Activated CD8-positive, alpha-beta memory T cell treated with anti-CD3 and anti-CD28 coated beads, Interleukin-2, amount 50 U/mL, for 1 hour (primary cell): ENCODE measurements around the gene TNFRSF9.
"Not testable (repeated sequence)": the region's sequence is repeated elsewhere in the genome, so short reads cannot be mapped to it uniquely, and the experiment has no call there.

Experiments
- DNase-seq: peaks from one replicate; pipeline ENCODE4 v3.0.0-alpha.2; 2020; ENCODE audit errors: extremely low read depth

Gene TNFRSF9

DNA sequence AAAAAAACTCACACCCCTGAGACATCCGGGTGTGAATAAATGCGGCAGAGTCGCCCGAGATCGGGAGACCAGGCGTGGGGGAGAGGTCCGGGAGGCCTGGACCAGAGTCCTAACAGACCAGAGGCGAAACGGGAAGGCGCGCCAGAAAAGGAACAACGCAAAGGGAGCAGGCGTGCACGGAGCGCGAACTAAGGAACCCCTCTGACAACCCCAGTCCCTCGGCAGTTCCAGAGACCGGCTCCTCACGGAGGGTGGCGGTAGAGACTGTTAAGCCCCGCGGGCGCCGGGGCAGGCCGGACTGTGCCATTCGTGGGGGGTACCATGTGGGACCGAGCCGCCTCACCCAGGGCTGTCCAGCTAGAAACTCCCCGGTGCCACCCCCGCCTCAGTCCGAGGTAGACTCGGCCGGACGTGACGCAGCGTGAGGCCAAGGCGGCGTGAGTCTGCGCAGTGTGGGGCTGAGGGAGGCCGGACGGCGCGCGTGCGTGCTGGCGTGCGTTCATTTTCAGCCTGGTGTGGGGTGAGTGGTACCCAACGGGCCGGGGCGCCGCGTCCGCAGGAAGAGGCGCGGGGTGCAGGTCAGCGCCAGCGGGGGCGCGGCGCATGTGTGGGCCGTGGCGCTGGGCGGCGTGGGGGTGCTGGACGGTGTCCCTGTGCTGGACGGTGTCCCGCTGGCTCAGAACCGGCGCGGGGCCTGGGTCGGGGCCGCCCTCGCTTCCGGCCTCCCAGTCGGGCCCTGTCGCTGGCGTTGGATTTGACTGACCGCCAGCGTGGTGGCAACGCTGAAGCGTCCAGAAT, 20.8 kb upstream of the TNFRSF9 start, which contains the start of gene PARK7:
PARK7 (plus strand) TSS at position 496 of the 798 bp plus-strand sequence. CDS start 1,075 bp downstream, outside the sequence.
- DNase-seq, result peak; percentile 98

DNA sequence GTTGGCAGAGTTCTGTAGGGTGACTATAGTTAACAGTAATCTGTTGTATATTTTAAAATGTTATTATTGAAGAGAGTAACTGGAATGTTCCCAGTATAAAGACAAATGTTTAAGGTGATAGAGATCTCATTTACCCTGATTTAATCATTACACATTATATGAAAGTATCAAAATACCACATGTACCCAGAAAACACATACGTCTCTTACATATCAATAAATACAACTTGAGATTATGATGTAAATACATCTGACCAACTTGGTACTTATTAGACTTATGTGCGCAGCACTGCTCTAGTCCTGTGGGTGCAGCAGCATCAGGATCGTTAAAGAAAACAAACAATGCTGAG, 20.2 kb upstream of the TNFRSF9 start:
- no peak for DNase-seq

DNA sequence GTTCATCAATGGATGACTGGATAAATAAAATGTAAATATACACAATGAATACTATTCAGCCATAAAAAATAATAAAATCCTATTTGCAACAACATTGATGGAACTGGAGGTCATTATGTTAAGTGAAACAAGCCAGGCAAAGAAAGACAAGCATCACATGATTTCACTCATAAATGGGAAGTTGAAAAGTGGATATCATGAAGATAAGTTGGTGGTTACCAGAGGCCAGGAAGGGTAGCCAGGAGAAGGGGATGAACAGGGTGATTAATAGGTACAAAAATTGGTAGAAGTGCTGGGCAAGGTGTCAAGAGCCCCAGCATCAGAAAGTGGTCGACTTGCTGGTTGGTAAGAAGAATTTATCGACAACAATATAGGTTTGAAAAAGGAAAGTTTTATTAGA, 19.5 kb upstream of the TNFRSF9 start:
- no peak for DNase-seq

DNA sequence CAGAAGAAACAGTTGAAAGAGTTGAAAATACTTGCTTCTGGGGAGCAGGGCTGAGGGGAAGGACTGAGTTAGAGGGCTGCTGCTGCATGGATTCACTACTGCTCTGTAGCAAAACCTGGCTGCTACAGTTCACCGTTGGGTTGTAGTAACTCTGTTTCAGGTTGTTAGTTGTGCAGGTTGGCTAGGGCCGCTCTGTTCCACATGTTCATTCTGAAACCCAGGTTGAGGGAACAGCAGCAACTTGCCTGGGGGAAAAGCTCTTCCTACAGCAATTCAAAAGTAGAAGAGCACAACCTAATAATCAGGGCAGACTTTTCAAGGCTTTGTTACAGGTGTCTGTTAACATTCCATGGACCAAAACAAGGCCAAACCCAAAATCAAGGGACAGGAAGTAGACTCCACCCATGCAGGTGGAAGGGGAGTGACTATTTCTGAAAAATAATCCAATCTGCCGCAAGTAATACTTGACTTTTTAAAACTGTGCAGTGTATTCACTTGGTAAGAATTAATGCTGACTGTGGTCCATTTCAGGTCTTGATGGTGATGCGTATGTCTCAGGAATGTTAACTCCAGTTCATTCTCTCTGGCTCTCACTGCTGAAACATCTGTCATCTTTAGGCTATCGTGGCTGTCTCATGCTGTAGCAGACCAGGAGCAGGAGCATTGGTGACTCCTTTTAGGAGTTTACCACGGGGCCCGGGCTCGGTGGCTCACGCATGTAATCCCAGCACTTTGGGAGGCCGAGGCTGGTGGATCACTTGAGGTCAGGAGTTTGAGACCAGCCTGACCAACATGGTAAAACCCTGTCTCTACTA, 15.8 kb upstream of the TNFRSF9 start:
- DNase-seq, result no peak

DNA sequence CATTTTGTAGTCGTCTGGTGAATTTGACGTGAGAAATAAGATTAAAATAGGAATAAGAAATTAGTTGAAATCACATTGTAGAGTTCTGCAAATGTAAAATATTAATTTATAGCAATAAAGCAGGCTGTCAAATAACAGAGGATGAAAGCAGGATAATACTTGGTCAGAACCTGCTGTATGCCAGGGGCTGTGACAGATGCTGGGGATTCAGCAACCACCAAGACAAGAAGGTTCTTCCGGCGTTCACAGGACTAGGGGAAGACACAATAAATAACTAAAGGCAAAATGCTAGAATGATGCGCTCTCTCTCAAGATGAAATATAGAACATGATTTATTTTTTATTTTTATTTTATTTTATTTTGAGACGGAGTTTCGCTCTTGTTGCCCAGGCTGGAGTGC, 14.0 kb upstream of the TNFRSF9 start:
- no peak for DNase-seq

DNA sequence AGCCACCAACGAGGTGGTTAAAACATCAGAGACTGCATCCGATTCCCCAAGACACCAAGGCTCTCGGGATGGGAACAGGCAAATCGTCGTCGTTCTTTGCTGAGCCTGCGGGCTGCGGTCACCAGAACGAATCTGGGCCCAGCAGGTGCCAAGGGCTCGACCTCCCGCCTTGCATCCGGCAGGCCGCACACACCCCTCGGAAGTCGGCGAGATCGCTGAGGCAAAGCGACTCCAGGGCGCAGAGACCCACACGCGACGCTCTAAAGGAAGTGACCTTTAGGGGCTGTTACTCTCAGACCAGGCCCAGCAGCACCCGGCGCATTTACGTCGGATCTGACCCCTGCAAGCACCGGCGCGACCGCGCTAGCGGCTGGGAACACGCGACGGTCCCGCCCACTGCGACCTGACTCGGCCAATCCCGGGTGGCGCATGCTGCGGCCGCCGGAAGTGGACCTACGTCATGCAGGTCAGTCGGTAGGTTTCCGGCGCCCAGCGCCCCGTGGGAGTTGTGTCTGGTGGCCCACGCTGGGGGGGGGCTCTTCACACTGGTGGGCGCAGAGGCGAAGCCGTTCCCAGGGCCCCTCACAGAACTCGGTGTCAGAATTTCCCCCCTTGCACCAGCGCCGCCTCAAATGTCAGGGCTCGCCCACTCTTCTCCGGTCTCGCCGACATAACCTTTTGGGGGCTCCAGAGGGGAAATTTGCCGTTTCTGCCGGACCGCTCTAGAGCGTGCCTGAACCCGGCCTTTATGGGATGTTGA, 13.4 kb upstream of the TNFRSF9 start:
- peak; percentile 51 for DNase-seq

DNA sequence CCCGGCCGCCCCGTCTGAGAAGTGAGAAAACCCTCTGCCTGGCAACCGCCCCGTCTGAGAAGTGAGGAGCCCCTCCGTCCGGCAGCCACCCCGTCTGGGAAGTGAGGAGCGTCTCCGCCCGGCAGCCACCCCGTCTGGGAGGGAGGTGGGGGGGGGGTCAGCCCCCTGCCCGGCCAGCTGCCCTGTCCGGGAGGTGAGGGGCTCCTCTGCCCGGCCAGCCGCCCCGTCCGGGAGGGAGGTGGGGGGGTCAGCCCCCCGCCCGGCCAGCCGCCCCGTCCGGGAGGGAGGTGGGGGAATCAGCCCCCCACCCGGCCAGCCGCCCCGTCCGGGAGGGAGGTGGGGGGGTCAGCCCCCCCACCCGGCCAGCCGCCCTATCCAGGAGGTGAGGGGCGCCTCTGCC, 12.2 kb upstream of the TNFRSF9 start:
- DNase-seq, result not testable (repeated sequence)

DNA sequence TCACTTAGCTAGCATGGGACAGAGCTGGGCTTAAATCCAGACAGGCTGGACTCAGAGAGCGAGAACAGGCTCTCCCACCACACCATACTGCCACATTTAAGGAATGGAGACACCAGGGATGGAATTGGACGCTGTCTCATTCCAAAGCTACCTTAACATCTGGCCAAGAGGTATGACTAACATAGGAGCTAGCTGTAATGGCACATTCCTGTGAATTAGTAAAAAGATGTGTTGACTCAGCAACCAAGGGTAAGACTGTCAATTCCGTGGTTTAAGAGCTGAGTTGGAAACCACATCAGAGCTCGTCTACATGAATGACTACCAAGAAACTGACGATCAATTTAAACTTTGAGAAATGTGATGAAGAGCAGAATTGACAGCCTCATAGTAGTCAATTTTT, 8.3 kb upstream of the TNFRSF9 start:
- no peak for DNase-seq

DNA sequence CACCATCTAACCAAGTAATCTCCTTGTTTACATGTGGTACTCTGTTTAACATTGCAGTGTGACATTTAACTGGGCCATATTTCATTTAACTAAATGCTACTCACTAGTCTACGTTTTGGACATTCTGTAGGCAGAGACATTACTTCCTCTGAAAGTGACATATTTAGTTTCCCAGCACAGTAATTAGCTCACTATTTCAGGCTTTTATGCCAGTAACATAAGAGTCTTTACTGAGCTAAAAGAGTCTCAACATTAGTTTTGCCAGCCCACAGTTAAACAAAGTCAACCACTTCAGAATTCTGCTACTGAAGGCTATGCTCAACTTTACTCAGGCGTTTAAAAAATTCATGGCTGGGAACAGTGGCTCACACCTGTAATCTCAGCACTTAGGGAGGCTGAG, 2.6 kb upstream of the TNFRSF9 start:
- DNase-seq, result no peak

DNA sequence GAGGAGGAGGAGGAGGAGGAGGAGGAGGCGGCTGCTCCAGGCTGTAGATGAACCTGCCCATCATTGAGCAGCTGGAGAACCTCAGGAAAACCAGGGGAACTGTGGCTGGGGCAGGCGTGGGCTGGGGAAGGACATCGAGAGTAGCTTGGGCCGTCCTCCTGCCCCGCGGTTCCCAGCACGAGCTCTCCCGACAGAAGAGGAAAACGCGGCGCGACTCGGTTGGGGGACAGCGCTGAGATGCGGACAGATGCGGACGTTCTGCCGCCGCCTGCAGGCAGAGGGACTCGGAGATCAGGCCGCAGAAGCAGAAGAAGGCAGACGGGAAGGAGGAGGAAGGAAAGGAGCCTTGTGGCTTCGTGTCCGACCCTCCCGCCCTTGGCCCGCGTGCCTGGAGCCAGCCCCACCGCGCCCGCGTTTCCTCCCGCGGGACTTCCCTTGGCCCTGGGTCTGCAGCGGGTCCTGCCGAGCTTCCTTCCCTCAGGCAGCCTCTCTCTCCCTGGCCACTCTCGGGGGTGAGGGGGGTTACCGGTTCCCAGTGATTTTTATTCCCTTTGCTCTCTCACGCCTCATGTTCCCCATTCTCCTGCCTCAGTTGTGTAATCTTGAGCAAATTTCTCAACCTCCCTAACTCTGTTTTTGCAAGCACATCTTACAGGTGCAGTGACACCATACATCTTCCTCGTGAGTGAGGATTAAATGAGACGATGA, 1.7 kb upstream of the TNFRSF9 start:
- DNase-seq, result no peak

DNA sequence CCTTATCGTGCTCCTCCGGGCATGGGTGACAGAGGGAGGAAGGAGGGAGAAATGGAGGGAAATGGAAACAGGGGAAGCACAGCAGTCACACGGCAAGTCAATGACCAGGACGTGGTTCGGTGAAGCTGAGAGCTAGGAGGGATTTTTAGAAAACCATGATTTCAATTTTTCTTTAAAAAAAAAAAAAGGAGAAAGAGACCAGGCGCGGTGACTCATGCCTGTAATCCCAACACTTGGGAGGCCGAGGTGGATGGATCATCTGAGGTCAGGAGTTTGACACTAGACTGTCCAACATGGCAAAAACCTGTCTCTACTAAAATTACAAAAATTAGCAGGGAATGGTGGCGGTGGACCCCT, 776 bp upstream of the TNFRSF9 start:
- DNase-seq, result no peak

DNA sequence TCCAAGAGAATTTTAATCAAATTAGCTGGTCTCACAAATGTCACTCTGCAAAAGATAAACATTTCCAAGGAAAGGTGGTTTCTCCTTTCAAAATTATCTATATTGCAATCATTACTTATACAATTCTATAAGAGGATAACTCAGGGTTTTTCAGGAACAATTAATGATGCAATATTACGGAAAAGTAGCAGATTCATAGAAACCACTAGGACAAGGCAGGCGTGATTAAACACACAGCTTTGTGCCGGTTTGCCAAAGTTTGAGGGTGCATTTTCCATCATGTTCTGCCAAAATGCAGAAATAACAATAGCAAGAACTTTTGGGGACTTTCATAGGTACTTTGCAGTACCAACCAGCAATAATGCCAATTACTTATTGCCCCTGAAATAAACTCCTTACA, 605 bp downstream of the TNFRSF9 start:
- no peak for DNase-seq

DNA sequence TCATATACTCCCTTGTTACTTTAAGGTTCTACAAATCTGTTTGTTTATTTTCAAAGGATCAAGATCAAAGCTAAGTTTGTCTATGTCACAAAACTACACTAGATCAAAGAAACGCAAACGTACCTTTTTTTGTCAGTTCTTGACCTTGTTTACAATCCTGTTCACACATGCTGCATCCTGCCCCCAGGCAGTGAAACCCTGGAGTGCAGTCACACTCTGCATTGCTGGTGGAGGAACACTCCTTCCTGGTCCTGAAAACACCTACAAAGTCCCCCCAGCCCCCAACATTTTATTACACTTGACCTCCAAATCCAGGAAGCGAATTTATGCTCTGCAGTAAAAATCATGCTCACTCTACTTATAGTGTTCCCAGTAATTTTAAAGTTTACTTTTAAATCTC, 2.6 kb downstream of the TNFRSF9 start:
- DNase-seq, result no peak

DNA sequence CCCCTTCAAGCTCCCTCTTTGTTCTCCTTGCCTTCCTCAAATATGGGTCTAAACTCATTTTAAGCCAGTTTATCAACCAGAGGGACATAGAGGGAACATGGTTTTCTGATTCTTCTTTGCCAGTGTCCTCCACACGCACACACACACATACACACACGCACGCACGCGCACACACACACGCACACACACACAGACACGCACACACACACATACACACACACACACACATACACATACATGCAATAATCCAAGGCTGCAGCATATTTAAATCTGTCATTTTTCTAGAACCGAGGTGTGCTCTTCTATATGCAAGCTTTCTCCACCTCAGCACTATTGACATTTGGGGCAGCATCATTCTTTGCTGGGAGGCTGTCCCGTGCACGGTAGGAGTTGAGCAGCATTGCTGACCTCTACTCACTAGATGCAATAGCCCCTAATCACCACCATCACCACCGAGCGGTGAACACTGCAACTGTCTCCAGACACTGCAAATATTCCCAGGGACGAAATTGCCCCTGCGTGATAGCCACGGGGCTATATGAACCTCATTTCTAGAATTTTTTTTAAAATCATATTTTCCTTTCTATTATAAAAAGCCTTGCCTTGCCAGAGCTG, 8.0 kb downstream of the TNFRSF9 start:
- no peak for DNase-seq

DNA sequence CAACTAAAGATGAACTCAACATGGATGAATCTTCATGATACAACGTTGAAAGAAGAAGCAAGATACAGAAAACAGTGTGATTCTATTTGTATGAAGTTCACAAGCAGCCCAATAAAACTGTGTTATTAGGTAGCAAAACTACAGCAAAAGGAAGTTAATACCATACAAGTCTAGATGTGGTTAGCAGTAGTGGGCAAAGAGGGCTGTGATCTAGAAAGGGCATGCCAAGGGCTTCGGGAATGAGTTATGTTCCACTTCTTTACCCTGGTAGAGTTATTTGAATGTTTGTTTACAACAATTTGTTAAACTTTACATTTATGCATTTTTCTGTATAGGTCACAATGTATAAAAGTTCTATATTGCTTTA, 9.2 kb downstream of the TNFRSF9 start:
- no peak for DNase-seq

DNA sequence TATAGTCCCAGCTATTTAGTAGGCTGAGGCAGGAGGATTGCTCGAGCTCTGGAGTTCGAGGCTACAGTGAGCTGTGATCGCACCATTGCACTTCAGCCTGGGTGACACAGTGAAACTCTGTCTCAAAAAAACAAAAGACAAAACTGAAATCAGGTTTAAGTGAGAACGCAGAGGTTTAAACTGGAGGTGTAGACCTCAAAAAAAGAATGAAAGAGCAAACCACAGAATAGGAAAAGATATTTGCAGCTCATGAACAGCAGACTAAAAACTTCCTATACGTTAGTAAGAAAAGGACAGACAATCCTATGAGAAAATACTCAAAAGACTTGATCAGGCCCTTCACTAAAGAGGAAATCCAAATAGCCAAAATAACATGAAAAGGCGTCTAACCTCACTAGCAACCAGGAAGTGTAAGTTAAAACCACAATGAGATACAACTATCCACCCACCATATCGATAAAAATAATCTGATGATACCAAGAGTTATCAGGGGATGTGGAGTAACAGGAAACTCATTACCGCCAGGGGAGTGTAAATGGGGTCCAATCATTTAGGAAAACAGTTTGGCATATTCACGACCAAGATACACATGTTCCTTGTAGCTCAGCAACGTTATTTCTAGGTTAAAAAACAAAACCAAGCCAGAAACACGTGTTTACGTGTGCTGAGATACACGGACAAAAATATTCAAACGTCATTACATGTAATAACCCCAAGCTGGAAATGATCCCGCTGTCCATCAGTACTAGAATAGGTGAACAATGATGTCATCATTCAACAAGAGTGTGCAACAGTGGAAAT, 9.8 kb downstream of the TNFRSF9 start:
- DNase-seq, result no peak

DNA sequence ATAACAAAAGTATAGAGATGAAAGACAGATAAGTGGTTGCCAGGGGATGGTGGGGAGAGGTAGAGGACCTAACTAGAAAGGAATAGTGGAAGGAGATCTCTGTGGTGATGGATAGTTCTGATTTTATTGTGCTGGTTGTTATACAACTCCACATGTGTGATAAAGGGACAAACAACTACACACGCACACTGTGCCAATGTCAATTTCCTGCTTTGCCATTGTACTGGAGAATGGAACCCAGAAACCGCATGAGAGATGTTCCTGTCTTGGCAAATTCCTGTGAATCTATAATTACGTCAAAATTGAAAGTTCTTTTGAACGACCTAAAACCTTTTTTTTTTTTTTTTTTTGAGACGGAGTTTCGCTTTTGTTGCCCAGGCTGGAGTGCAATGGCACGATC, 11.0 kb downstream of the TNFRSF9 start:
- DNase-seq, result no peak

DNA sequence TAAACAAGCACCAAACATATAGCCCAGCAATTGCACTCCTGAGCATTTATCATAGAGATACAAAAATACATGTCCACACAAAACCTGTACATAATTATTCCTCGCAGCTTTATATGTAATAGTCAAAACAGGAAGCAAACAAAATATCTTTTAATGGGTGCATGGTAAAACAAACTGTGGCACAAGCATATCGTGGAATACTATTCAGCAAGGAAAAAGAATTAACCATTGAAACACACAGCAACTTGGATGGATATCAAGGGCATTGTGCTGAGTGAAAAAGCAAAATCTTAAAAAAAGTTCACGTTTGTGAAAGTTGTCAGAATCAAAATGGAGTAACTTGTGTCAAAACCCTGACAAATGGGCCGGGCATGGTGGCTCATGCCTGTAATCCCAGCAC, 12.4 kb downstream of the TNFRSF9 start:
- DNase-seq, result no peak

DNA sequence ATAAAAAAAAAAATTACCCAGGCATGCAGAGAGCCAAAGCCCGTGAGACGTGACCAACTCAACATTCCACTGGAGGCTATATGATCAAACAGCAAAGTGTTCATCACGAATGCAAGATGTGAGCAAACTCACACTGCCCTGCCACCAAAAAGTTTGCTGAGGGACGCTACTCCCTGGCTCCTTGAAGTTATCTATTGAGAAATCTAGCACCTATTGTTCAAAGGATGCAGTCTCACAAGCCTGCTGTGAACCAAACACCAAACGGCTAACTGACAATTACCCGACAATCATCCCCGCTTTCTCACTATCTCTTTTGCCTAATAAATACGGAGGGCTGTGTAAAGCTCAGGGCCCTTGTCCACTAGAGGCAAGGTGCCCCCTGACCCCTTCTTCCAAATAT, 13.6 kb downstream of the TNFRSF9 start:
- DNase-seq, result not testable (repeated sequence)

DNA sequence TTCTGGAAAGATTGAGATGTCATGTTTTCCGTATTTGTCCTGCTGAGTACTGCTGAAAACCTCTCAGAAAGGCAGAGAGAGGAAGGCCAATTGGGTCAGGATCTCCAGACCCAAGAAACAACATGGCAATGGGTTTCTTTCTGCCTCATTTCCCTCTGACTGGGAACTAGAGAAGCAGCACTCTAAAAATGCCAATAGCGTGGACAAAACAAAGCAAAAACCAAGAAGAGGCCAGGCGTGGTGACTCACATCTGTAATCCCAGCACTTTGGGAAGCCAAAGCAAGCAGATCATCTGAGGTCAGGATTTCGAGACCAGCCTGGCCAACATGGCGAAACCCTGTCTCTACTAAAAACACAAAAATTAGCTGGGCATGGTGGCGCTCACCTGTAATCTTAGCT, 18.3 kb downstream of the TNFRSF9 start:
- DNase-seq, result no peak

DNA sequence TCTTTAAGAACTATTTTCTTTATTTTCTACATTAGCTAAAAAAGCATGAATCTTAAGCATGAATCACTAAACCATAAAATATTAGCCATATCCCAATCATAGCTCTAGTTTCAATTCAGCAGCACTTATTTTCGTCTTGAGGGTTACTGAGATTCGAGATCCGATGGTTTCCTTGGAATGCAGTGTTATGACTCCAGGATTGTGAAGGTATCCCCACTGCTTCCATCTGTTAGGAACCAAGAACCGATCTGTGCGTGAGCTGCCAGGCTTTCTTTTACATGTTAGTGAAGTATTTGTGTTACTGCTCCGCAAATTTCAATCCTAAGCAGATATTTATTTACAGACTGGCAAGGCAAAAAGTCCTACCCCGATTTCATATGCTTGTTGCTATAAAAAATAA, 18.8 kb downstream of the TNFRSF9 start:
- DNase-seq, result no peak
